Gastroesophageal sphincter (tissue), 3 donors: ENCODE measurements around the gene CPED1.

Source experiments
- CTCF ChIP-seq, 4 experiments: fragments of 200-600 bp in 2 of 4; fragments of 450-650 bp in 2 of 4; sonication (generic) in 1 of 4; IDR thresholded peaks; one replicate each; pipeline ENCODE4 v1.5.1; 2017 to 2019; ENCODE audit warnings: antibody characterized with exemption in 4 of 4, mild to moderate bottlenecking in 2 of 4, moderate library complexity in 2 of 4
- POLR2A ChIP-seq, 2 donors: fragments of 450-650 bp; IDR thresholded peaks; one replicate each; pipeline ENCODE4 v1.6.1; 2017; ENCODE audit warnings: antibody characterized with exemption in 2 of 2, mild to moderate bottlenecking in 2 of 2, moderate library complexity in 1 of 2
- POLR2AphosphoS5 ChIP-seq: sonication (generic); formaldehyde crosslinking; IDR thresholded peaks from one replicate; pipeline ENCODE4 v1.6.1; 2017; ENCODE audit warnings: antibody characterized with exemption

- TF ChIP-seq POLR2A (IDR thresholded peaks at IDR 0.05) (no peak), CTCF (IDR thresholded peaks at IDR 0.05) (no peak), POLR2AphosphoS5 (no peak)
These were observed 7.4 kb upstream of the CPED1 start for GRCh38 chr7:120981117-120981516.
